HUES64 (cell line): ENCODE measurements around the gene GEN1.

ENCODE experiments used
- H3K27ac ChIP-seq: 2 replicates; pipeline ENCODE4 v1.7.0; 2013; ENCODE audit warnings: low read depth, low read length, inconsistent platforms
- H3K27me3 ChIP-seq: 2 replicates; pipeline ENCODE4 v1.6.1; 2013; ENCODE audit warnings: mild to moderate bottlenecking, low read length; ENCODE audit not compliant: insufficient read depth
- H3K36me3 ChIP-seq: 2 replicates; pipeline ENCODE4 v1.6.1; 2013; ENCODE audit warnings: mild to moderate bottlenecking, low read length; ENCODE audit not compliant: insufficient read depth
- H3K4me1 ChIP-seq: 2 replicates; pipeline ENCODE4 v1.6.1; 2013; ENCODE audit warnings: mild to moderate bottlenecking, low read length, moderate library complexity; ENCODE audit not compliant: insufficient read depth
- H3K4me3 ChIP-seq: 2 replicates; pipeline ENCODE4 v1.5.1; 2013; ENCODE audit warnings: mild to moderate bottlenecking, low read length, moderate library complexity
- H3K9ac ChIP-seq: 2 replicates; pipeline ENCODE4 v1.6.1; 2013; ENCODE audit warnings: mild to moderate bottlenecking, low read depth, low read length
- H3K9me3 ChIP-seq: 2 replicates; pipeline ENCODE4 v1.6.1; 2013; ENCODE audit warnings: low read depth, low read length; ENCODE audit not compliant: insufficient read depth
- WGBS: fragments of 150-250, 120-280 bp; methylation state at CpG from one replicate; pipeline ENCODE4 v1.1.7; 2013; ENCODE audit warnings: missing lambda C conversion rate; 5-methylcytosine and 5-hydroxymethylcytosine counted together

GEN1 gene

DNA sequence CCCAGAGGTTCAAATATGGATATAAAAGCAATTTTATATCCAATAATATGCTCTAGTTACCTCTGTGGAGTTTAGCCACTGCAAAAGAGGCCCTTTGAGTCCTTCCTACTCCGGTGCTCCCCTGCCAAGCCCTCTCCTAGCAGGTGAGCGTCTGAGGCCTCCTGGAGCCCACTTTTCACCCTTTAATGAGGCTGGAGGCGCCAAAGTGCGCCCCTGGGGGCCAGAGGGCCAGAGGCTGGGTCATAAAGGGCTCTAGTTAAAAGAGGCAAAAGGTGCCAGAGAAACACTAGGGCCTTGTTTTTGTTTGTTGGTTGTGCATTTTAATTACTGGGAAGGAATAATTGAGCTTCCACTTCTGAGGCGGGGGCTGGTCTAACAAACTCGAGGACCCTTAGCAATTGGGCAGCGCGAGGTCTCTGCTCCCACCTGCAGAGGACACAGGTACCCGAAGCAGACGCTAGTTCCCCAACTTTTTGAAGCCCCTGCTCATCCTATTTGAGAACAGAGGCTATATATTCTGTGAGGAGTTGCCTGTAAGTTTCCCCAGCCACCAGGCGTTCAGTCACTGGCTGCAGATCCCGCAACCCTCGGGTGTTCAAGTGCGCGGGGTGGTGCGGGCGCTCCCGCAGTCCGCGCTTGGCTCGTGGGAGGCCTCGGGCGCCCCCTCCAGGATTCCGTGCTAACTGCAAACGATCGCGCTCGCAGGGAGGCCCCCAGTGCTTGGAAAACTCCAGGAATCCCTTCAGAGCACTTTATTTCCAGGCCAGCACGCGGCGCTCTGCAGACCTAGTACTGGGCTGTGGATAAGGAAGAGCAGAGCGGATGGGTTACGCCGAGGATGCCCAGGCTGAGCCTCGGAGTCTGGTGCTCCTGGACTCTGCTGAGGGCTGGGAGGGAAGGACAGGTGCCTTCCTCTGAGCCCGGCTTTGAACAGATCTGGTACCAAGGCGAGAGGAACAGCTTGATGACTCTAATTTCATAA, 76.4 kb downstream of the GEN1 start:
- Histone ChIP-seq H3K27ac (no peak overlapping the region), H3K36me3 (no peaks in the 10 kb centered on the region), H3K9ac (no peak overlapping the region), H3K9me3 (no peaks in the 10 kb centered on the region), H3K4me3 (peak overlapping the region; percentile 26), H3K27me3 (peaks cover 53% of the 10 kb centered on the region), H3K4me1 (peaks cover 15% of the 10 kb centered on the region)
- WGBS: 21% methylated on average over 37 of the region's 37 CpGs

DNA sequence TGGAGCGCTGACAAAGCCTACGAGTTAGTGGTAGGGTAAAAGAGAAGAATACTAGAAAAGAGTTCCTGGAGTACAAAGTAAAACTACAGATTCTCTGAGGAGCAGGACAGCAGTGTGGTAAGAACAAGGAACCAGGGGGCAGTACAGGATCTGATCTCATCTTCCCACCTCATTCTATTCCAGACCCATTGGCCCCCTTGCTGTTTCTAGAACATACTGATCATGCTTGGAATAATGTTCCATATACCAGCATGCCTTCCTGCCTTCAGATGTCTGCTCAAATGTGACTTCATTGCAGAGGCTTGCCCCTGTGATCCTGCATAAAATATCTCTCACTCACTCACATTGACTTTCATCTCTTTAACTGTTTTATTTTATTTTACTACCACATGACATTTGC, 81.6 kb downstream of the GEN1 start:
- 62% methylated on average over 2 of the region's 2 CpGs for WGBS
- H3K9ac ChIP-seq: no peak overlapping the region
- H3K4me3 ChIP-seq: no peak overlapping the region
- no peaks in the 10 kb centered on the region for H3K9me3 ChIP-seq
- no peaks in the 10 kb centered on the region for H3K4me1 ChIP-seq
- H3K36me3 ChIP-seq: no peaks in the 10 kb centered on the region
- no peak overlapping the region for H3K27ac ChIP-seq
- H3K27me3 ChIP-seq: peaks cover 20% of the 10 kb centered on the region; the same call in 1 of the 2 replicates
